Stimulated activated CD8-positive, alpha-beta memory T cell treated with anti-CD3 and anti-CD28 coated beads, Interleukin-12 subunit alpha, Interleukin-12 subunit beta, amount 100 ng/mL, for 24 hours (primary cell): ENCODE results near the gene VDR.

Experiments
- DNase-seq: peaks from one replicate; pipeline ENCODE4 v3.0.0-alpha.2; 2020; ENCODE audit errors: extremely low read depth

VDR gene

DNA sequence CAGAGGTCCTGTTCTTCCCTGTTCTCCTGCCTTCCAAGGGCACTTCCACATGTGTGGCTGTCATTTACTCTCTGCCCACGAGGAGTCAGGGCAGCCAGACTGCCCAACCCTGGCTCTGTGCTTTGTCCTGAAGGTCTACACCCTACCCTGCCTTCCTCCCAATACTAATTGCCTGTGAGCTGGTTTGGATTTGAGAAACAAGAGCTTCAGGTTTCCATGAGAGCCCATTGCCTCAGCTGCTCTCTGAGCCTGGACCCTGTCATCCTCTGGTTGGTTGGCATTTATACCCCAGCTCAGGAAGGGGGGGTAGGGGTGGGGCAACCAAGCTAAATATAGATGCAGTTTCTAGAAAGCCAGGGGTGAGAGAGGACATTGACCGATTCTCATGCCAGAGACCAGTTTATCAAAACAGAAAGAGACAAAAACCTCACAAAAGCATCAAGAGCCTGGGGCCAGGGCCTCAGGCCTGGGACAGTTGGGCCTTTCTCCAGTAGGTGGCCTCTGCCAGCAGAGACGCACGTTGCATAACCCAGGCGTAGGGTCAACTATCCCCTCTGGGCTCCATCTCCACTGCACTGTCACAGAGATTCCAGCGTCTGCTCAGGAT lies 34.5 kb downstream of the VDR start:
- no peak for DNase-seq

DNA sequence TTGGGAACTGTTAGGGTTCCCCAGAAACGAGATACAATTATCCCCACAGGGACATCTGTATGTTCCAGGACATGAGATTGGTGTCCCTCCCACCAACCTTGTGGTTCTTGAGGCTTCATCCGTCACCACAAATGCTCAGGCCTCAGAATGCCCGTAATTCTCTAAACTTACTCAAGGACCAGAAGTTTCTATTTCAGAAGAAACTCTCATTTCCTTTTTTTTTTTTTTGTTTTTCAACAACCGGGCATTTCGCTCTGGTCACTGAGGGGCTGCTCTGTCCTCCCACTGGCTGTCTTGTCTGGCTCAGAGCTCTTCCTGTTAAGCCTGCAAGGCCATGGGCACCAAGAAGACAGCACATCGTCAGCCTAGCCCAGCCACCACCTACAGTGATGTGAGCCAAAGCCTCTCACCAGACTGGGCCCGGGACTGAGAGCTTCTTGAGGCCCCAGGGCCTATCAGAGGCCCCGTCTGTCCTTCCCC lies 36.2 kb downstream of the VDR start:
- no peak for DNase-seq

DNA sequence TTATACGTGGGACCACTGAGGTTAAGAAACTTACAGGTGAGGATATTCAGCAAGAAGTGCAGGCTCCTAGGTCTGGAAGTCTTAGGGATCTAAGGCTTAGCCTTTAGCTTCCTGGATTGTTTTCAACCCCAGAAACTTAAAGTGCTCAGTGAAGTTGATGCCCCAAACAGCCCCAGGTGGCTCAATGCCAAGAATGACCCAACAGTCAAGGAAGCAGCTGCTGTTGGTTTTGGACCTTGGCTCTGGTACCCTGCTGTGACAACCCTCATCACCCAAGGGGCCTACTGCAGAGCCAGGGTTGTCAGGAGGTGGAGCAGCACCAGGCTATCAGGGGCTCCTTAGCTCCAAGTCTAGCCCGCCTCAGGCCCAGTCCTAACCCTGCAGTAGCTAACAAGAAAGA lies 36.8 kb downstream of the VDR start:
- no peak for DNase-seq

DNA sequence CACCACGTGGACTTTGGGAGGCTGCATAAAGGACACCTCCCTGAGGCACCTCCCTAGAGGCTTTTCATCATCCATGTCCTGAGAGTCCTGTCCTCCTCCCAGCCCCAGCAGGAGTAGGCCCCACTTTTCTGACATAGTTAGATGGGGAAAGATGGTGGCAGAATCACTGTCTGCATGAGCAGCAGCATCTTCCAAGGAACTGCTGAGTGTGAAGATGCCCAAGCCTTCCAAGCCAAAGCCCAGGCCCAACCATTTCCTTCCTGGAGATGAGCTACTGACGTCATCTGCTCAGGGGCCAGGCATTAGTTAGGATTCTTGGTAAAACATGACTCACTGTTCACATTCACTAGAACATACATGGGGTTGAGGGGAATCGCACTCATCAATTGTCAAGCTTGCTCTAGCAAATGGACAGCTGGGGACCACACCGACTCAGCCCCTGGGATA lies 37.3 kb downstream of the VDR start:
- no peak for DNase-seq

DNA sequence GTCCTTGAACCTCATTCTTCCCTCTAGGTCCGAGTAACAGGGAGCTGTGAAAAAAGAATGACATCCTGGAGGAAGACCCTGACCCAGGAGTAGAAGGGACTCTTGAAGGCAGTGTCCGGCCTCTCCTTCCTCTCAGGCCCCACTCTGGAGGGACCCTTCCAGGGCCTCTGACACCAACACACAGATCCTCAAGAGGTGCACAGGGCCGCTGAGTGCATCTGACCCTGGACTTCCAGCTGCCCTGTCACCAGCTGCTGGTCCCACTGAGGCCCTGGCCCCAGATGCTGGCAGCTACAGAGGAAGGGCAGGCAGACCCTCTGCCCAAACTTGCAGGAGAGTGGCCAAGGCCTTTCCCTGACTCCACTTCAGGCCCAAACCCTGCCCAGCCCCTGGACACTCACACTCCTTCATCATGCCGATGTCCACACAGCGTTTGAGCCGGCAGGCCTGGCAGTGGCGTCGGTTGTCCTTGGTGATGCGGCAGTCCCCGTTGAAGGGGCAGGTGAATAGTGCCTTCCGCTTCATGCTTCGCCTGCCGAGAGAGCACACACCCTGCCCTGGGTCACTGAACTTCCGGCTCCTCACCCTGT lies 40.1 kb downstream of the VDR start:
- DNase-seq = no peak

DNA sequence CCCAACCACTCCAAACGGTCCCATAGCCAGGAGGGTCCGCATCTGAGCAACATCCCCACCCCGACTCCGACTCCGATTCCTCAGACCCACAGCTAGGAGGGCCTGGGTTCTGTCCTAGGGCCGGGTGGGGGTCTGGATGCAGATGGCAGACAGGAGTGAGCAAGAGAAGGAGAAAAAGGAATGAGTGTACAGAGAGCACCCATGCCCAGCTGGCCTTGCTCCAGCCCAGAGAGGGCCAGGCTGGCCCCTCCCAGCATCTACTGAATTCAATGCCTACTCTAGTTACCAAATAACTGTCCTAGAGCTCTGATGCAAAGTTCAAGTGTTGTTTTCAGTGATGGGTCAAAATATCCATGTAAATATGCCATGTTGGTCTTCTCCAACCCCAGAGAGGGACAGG lies 40.8 kb downstream of the VDR start:
- no peak for DNase-seq

DNA sequence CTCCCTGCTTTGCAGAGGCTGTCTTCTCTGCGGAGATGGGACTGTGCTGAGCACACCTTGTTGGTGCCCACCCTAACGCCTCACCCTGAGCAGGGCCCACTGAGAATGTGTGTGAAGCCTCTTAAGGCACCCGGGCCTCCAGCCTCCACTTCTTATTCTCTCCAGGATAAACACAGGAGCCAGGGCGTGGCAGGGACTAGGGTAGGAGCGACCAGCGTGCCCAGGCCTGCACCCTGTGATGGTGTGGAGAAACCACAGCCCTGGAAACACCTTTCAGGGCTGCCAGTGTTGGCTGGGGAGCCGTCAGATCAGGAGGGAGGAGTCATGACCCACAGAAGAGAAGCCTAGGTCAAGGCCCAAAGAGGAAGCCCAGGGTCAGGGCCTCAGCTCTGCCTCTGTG lies 41.3 kb downstream of the VDR start:
- DNase-seq = no peak

DNA sequence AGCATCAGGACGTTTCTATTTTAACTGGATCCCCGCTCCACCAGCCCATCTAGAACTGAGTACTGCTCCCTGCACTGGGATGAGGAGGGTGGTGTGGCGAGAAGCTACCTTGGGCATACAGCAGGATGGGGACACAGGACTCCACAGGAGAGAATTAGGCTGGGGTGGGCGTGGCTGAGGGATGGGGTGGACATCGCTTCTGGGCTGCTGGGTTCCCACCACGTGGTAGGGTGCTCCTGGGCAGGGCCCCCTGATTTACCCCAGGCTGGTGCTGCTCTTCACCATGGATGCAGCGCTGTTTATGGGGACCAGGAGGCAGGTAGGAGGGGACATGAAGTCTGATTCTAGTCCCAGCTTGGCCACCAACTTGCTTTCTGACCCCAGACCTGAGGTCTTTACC lies 41.9 kb downstream of the VDR start:
- DNase-seq = no peak

DNA sequence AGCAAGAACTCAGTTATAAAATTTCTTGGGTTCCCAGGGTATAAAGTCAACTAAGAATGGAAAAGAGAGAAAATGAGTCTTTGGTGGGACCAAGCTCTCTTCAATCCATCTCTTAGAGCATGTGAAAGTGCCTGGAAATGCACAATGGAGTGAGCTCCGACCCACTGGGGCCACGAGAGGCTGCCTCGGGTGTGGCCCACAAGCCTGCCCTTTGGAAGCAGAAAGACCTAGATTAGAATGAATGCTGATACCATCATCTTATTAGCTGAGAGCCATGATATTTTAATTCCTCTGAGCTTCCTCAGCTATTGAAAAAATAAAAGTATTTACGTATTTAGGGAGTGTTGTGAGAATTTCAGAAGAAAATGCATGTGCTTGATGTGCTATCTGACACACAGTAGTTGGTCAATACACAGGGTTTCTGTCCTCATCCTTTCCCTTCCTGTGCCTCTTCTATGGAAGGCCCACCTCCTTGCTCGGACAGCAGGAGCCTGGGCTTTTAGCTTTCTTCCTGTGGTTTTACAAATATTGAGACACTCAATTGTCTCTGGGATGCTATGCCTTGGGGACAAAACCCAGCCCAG lies 42.5 kb downstream of the VDR start:
- no peak for DNase-seq

DNA sequence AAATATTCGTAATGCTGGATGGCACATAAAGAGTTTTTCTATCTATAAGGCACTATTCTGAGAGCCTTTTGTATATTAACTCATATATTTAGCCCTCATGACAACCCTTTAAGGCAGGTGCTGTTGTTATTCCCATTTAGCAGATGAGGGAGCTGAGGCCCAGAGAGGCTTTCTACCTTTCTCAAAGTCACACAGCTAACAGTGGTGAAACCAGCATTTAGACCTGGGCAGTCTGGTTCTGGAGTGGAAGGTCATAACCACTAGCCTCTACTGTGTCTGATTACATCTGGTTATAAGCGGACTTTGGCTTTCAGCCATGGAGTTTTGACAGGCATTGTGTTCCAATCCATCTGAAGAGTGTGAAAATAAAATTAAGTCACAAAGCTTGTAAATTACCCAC lies 43.9 kb downstream of the VDR start:
- no peak for DNase-seq

DNA sequence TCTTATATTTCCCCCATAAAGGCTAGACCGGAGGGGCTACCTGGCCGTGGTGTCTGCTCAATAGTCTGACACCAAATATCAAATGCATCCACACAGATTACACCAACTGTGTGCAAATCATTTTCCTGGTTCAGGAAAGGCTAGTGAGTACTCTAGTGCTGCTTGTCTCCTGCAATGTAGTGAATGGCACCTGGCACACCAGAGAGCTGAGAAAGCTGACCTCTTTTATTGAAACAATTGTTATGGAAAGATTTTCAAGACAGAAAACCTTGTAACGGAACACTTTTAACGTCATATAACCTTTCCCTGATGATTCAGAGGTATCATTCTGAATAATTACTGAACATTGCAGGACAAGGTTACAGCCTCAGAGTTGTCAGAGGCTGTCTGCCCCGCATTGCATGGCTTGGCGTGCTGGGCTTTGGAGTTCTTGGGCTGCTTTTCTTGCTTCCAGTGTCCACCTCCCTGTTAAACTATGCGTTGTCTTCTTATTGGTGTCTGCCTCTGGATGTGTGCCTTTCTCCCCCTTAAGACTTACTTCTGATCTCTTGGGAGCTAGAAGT lies 44.4 kb downstream of the VDR start:
- DNase-seq = no peak

DNA sequence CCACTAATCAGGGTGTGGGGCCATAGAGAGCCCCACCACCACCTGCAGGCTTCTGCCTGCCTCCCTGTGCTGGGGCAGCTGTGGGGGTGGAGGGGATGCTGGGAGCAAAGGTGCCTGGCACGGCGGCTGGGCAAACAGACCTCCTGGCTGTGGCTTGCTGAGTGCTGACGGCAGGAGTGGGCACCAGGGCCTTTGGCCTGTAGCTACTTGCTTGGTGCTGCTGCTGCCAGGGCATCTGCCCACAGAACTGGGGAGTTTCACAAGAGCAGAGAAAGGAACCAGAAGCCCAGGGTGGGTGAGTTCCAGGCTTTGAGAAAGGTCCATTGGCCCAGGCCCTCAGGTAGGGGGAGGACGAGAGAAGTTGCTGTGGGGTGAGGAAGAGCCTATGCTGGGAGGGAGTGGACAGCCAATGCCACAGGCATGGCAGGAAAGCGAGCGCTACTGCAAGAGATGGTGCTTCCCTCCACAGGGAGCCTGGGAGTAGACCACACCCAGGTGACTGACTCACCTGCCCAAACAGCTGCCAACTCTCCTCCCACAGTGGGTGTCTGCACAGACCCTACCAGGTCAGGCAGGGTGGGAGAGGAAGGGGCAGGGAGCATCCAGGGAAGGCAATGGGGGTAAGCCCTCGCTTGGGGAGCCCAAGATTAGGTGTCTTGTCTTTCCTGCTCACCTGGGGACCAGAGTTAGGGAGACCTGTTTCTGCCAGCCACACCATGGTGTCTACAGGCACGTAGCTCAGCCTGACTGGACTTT lies 46.1 kb downstream of the VDR start:
- no peak for DNase-seq

DNA sequence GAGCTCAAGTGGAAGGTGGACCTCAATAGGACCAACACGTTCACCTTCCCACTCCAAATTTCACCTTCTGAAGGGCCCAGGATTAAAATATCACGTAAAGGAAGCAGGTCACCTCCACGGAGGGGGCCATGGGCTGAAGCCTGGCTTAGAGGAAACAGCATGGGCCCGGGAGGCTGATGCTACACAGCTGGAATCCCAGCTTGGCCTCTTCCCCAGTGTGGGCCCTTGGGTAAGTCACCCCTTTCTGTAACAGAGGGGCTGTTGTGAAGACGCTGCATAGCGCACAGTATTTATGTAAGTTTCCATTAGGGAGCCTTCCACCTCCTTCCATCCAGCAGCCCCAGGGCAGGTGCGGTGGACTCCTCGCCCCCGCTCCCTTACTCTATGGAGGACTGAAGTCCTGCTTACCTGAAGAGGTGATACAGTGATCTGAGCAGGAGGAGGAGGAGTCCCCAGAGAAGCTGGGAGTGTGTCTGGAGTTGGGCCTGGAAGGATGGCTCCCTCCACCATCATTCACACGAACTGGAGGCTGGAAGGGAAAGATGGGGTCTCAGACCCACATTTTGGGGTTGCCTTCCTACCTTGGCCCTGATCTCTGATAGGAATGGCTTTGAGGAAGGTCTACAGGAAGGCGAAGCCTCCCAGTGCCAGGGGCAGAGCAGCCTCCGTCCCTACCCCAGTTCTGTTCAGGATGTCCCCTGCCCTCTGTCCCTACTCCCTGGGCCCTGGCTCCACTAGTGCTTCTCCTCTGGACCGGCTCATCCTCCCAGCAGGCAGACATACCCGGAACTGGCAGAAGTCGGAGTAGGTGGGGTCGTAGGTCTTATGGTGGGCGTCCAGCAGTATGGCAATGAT lies 47.8 kb downstream of the VDR start:
- DNase-seq = no peak

DNA sequence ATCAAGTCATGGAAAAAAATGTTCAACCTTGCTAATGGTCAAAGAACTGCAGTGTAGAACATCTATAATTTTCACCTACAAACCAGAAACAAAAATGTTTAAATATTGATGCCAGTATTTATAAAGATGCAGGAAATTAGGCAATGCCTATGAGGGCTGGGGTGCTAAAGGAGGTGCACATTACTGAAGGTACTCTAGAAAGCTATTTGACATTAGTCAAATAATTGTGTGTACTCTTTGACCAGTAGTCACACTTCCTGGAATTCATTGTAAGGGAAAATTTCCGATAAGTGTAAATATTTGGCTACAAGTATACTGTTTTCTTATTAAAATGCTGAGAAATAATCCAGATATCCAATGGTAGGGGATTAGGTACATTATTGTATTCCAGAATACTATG lies 48.7 kb downstream of the VDR start:
- DNase-seq = no peak

DNA sequence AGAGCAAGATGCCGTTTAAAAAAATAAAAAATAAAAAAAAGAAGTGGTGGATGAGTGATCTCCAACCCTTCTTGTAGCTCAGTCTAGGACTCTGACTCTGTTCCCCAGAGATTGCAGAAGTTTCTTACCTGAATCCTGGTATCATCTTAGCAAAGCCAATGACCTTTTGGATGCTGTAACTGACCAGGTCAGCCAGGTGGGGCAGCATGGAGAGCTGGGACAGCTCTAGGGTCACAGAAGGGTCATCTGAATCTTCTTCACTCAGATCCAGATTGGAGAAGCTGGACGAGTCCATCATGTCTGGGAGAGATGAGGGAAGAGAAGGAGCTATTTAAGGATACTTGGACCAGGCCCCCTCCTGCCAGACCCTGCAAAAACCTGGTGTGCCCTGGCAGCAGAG lies 49.3 kb downstream of the VDR start:
- DNase-seq = no peak

DNA sequence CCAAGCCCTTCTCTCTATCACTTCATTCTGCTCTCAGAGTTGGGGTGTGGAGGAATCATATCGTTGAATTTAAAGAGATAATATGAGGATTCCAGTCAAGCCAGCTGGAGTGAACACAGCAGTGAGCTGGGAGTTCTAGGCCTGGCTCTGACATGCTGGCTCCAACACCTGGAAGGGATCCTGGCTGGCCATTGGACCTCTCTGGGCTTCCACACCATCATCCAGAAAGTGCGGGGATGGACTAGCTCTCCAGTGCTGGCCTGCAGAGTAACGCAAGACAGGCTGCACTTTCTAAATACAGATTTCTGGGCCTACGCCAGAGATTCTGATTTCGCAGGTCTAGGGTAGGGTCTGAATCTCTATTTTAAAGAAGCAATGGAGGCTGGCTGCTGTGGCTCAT lies 50.3 kb downstream of the VDR start:
- no peak for DNase-seq

DNA sequence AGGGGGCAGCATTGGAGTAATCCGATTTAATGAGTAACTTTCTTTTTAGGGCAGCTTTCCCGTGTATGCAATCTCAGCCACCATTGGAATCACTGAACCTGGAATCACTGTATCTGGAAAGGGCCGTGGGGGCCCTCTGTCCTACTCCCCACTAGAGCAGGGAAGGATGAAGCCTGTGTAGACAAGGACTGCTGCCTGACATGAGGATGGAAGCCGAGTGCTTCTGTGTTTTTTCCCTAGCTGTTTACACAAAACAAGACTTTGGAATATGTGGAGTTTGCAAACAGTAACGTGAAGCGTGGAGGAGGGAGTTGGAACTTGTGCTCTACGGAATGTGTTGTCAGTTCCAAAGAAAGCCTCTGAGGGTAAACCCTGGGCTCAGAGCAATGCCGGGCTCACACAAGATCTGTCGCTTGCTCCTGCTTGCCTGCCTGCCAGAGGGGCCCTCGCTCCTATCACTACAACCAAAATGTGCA lies 52.7 kb downstream of the VDR start:
- no peak for DNase-seq

DNA sequence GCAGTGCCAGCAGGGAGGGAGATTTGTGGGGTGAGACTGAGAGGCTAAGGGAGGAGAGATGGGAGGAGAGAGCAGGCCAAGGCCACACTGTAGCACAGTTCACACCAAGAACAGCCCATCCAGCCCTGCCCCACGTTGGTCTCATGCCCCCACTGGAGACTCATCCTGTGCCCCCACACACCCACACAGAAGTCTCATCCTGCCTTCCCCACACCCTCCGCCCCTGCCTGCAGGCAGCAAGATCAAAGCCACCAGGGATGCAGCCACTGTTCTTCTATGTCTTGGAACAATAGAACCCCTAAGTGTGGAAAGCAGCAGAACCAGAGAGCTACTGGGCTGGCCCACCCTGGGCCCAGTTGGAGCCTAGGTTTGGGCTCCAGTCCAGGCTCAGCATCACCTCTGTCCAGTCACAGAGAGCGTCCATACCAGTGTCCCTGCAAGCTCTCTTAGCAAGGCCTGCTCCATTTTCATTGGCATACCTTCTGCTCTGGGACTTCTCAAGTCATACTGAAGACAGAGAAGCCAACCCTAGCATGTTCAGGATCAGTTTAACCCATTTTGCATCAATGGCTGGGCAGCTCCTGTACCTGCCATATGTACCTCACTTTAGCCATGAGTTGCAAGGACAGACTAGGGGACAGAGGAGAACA lies 53.4 kb downstream of the VDR start:
- no peak for DNase-seq

DNA sequence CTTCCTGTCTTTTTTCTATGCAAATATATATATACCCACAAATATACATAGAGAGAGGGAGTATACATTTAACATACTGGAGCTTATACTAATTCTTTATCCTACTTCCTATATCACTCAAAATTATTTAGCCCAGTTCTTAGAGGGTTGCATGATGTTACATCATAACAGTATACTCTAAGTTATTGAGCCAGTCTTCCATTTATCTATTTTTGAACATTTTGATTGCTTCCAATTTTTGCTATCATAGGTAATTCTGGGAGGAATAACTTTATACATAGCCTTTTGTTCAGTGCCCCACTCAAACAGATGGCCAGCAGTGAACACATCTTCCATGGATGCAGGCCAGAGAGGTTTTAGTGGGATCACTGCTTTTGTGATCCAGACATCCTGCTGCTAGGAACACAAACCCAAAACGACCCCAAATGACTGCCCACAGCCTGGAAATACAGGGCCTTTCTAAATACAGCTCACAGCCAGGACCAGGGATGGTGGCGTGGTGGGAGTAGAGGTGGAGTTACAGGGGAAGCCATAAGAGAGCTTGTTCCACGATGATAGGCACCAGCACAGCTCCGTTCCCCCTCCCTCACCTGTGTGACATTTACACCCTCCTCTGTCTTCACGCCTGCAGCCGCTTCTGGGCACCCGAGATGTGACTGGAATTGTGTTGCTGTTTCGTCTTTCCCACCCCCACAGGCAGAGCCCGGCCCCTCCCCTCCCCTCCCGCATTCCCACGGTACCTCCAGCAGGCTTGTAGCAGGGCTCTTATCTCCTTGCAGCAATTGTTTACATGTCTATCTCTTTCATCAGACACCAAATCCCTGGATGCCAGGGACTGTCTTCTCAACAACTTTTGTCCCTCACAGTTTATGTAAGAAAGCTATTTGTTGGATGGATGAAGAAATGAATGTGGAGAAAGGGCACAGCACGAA lies 54.4 kb downstream of the VDR start:
- DNase-seq = no peak

DNA sequence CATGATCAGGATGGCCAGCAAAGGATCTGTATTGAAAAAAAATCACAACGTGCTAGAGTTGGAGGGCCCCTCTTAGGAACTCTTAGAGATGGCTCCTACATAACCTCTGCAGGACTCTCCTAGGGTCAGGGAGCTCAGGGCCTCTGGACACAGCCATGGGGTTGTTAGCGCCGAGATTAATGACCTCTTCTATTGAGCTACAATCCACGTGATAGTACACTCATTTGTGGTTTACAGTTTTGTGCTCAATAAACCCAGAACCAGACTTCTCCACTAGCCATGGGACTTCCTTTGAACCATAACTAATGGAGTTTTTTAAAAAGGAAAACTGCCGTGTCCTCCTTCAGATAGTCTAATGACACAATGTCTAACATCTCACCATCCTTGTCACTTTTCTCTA lies 55.5 kb downstream of the VDR start:
- no peak for DNase-seq
